ENCODE data around the gene EXOC4.

EXOC4 gene

DNA sequence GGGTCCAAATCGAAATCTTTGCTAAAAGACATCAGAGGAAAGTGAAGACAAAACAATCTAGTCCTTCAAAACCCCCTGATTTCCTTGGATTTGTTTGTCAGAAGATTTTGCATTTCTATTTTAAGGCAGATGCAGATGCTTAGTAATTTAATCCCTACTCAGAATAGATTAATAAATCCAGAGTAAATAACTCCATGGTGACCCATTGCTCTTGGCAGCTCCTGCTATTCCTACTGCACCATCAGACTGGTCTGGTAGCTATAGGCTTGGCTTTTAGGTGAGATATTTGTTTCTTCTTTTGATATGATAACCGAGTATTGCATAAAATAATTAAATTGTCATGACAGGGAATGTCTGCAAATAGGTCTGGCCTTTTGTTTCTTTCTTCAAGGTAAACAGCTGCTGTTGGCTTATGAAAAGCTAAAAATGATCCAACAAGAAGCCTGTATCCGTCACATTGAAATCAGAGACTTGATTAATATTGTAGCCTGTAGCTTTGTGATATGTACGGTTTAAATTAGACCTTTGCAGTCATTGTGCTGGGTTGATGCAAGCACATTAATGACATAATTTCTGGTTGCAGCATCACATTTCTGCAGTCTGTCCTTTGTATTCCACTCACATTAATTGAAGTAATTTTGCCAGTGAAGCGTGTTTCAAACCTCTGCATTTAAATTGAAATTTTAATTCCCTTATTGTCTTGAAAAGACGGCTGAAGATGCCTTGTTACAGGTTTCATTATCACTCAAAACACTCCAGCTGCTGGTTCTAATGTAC is 40.7 kb downstream of the EXOC4 start:
- Histone ChIP-seq H3K79me2 (ENCODE audit: control insufficient read depth, insufficient read depth, low read length, unreplicated experiment) (peaks cover 7% of the 10 kb centered on the region), H3K27ac (ENCODE audit: low read depth, low read length) (no peak overlapping the region), H2AFZ (ENCODE audit: low read length, unreplicated experiment) (no peak overlapping the region), H3K4me3 (ENCODE audit: low read depth, low read length) (no peak overlapping the region), H3K36me3 (ENCODE audit: insufficient read depth, low read length) (0 out of 2 replicates have a peak, but pooled peaks cover 4% of the 10 kb centered on the region), H3K4me1 (ENCODE audit: control insufficient read depth, insufficient read depth, low read length, unreplicated experiment) (peaks cover 13% of the 10 kb centered on the region), H3K27me3 (ENCODE audit: insufficient read depth, low read length) (no peaks in the 10 kb centered on the region)

- no peak overlapping the region for H2AFZ ChIP-seq (ENCODE audit: low read length, unreplicated experiment)
- peaks cover 13% of the 10 kb centered on the region for H3K4me1 ChIP-seq (ENCODE audit: control insufficient read depth, insufficient read depth, low read length, unreplicated experiment)
- no peaks in the 10 kb centered on the region for H3K36me3 ChIP-seq (ENCODE audit: insufficient read depth, low read length)
- no peaks in the 10 kb centered on the region for H3K27me3 ChIP-seq (ENCODE audit: insufficient read depth, low read length)
- no peak overlapping the region for H3K4me3 ChIP-seq (ENCODE audit: low read depth, low read length)
- peaks cover 7% of the 10 kb centered on the region for H3K79me2 ChIP-seq (ENCODE audit: control insufficient read depth, insufficient read depth, low read length, unreplicated experiment)
- H3K27ac ChIP-seq (ENCODE audit: low read depth, low read length) = no peak overlapping the region
Observed at GRCh38 chr7:133294234-133294633, 41.4 kb downstream of the EXOC4 start.

GRCh38 chr7:133295484-133295883 is 42.6 kb downstream of the EXOC4 start:
- Histone ChIP-seq H3K36me3 (ENCODE audit: insufficient read depth, low read length) (no peaks in the 10 kb centered on the region), H3K27me3 (ENCODE audit: insufficient read depth, low read length) (no peaks in the 10 kb centered on the region), H3K4me1 (ENCODE audit: control insufficient read depth, insufficient read depth, low read length, unreplicated experiment) (peaks cover 4% of the 10 kb centered on the region), H3K79me2 (ENCODE audit: control insufficient read depth, insufficient read depth, low read length, unreplicated experiment) (peaks cover 13% of the 10 kb centered on the region), H3K27ac (ENCODE audit: low read depth, low read length) (no peak overlapping the region), H3K4me3 (ENCODE audit: low read depth, low read length) (no peak overlapping the region), H2AFZ (ENCODE audit: low read length, unreplicated experiment) (no peak overlapping the region)

- Histone ChIP-seq H3K79me2 (ENCODE audit: control insufficient read depth, insufficient read depth, low read length, unreplicated experiment) (peaks cover 13% of the 10 kb centered on the region), H2AFZ (ENCODE audit: low read length, unreplicated experiment) (no peak overlapping the region), H3K36me3 (ENCODE audit: insufficient read depth, low read length) (no peaks in the 10 kb centered on the region), H3K27me3 (ENCODE audit: insufficient read depth, low read length) (no peaks in the 10 kb centered on the region), H3K27ac (ENCODE audit: low read depth, low read length) (no peak overlapping the region), H3K4me1 (ENCODE audit: control insufficient read depth, insufficient read depth, low read length, unreplicated experiment) (peaks cover 5% of the 10 kb centered on the region), H3K4me3 (ENCODE audit: low read depth, low read length) (no peak overlapping the region)
Observed at GRCh38 chr7:133297093-133297492, 44.2 kb downstream of the EXOC4 start.

DNA sequence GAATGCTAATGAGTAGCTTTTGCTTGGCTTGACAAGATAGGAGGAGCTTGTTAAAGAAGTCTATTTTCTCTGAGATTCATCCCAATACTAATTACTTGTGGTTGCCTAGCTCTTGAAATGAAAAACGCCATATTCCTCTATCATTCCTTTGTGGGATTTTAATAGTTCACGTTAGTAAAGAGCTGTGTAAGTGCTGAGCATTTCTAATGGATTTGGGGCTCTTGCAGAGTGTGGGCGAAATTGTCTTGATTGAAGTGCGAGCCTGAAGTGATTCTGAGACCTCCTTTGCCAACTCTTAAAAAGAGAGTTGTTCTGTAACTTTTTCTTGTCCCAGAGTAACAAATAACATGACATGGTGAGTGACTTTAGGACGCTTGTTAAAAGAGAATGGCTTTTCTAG is 45.2 kb downstream of the EXOC4 start:
- peaks cover 5% of the 10 kb centered on the region for H3K4me1 ChIP-seq (ENCODE audit: control insufficient read depth, insufficient read depth, low read length, unreplicated experiment)
- peaks cover 13% of the 10 kb centered on the region for H3K79me2 ChIP-seq (ENCODE audit: control insufficient read depth, insufficient read depth, low read length, unreplicated experiment)
- no peak overlapping the region for H2AFZ ChIP-seq (ENCODE audit: low read length, unreplicated experiment)

DNA sequence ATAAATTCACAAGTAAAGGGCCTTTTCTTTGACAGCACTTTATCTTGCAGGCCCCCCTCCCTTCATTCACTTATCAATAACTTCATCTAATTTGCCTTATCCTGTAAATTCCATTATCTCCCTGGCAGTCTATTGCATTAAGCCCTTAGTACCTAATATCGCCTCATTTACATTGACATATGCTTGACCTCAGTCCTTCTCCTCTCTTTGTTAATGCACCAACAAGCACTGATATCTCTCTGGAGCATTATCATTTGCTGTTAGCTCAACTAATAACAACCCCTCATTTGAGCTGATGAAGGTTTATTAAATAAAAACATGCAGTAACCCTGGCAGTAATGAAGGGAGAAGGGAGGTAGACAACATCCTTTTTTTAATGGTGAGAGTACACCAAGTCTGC is 46.8 kb downstream of the EXOC4 start:
- Histone ChIP-seq H3K27me3 (ENCODE audit: insufficient read depth, low read length) (no peaks in the 10 kb centered on the region), H3K4me1 (ENCODE audit: control insufficient read depth, insufficient read depth, low read length, unreplicated experiment) (peaks cover 5% of the 10 kb centered on the region), H3K36me3 (ENCODE audit: insufficient read depth, low read length) (no peaks in the 10 kb centered on the region), H3K27ac (ENCODE audit: low read depth, low read length) (no peak overlapping the region), H3K4me3 (ENCODE audit: low read depth, low read length) (no peak overlapping the region), H2AFZ (ENCODE audit: low read length, unreplicated experiment) (no peak overlapping the region), H3K79me2 (ENCODE audit: control insufficient read depth, insufficient read depth, low read length, unreplicated experiment) (peaks cover 13% of the 10 kb centered on the region)

More for the DNA sequence above, 45.2 kb downstream of the EXOC4 start:
- Histone ChIP-seq H3K27ac (ENCODE audit: low read depth, low read length) (no peak overlapping the region), H3K4me3 (ENCODE audit: low read depth, low read length) (no peak overlapping the region), H3K27me3 (ENCODE audit: insufficient read depth, low read length) (no peaks in the 10 kb centered on the region), H3K36me3 (ENCODE audit: insufficient read depth, low read length) (no peaks in the 10 kb centered on the region)

- H3K79me2 ChIP-seq (ENCODE audit: control insufficient read depth, insufficient read depth, low read length, unreplicated experiment) = peaks cover 13% of the 10 kb centered on the region
- H3K4me3 ChIP-seq (ENCODE audit: low read depth, low read length) = no peak overlapping the region
- no peak overlapping the region for H3K27ac ChIP-seq (ENCODE audit: low read depth, low read length)
- peaks cover 5% of the 10 kb centered on the region for H3K4me1 ChIP-seq (ENCODE audit: control insufficient read depth, insufficient read depth, low read length, unreplicated experiment)
- no peaks in the 10 kb centered on the region for H3K27me3 ChIP-seq (ENCODE audit: insufficient read depth, low read length)
- H2AFZ ChIP-seq (ENCODE audit: low read length, unreplicated experiment) = no peak overlapping the region
- H3K36me3 ChIP-seq (ENCODE audit: insufficient read depth, low read length) = no peaks in the 10 kb centered on the region
Observed at GRCh38 chr7:133300088-133300487, 47.2 kb downstream of the EXOC4 start.

DNA sequence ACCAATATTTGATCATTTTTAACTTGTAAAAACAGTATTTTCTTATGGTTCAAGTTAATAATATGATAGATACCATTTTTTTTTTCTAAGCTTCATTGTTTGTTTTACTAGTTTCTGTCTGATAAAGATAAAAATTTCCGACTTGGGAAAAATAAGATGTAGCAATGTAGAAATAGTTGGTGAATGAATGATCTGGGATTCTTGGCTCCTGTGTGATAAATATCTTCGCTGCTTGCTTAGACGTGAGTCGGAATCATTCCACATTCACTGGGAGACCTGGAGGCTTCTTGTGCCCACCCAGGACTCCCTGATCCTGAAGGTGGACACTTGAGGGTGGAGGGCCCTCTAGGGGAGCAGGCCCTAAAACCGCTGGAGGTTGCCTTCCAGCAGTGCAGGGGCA is 47.9 kb downstream of the EXOC4 start:
- Histone ChIP-seq H3K4me3 (ENCODE audit: low read depth, low read length) (no peak overlapping the region), H3K36me3 (ENCODE audit: insufficient read depth, low read length) (peaks cover 7% of the 10 kb centered on the region; the same call in 1 of the 2 replicates), H3K27me3 (ENCODE audit: insufficient read depth, low read length) (no peaks in the 10 kb centered on the region), H3K4me1 (ENCODE audit: control insufficient read depth, insufficient read depth, low read length, unreplicated experiment) (peaks cover 5% of the 10 kb centered on the region), H3K79me2 (ENCODE audit: control insufficient read depth, insufficient read depth, low read length, unreplicated experiment) (peaks cover 13% of the 10 kb centered on the region), H2AFZ (ENCODE audit: low read length, unreplicated experiment) (no peak overlapping the region), H3K27ac (ENCODE audit: low read depth, low read length) (no peak overlapping the region)

- no peaks in the 10 kb centered on the region for H3K27me3 ChIP-seq (ENCODE audit: insufficient read depth, low read length)
- no peak overlapping the region for H3K4me3 ChIP-seq (ENCODE audit: low read depth, low read length)
- peaks cover 5% of the 10 kb centered on the region for H3K4me1 ChIP-seq (ENCODE audit: control insufficient read depth, insufficient read depth, low read length, unreplicated experiment)
- H3K79me2 ChIP-seq (ENCODE audit: control insufficient read depth, insufficient read depth, low read length, unreplicated experiment) = peaks cover 13% of the 10 kb centered on the region
- no peak overlapping the region for H3K27ac ChIP-seq (ENCODE audit: low read depth, low read length)
- H3K36me3 ChIP-seq (ENCODE audit: insufficient read depth, low read length) = peaks cover 12% of the 10 kb centered on the region
- H2AFZ ChIP-seq (ENCODE audit: low read length, unreplicated experiment) = no peak overlapping the region
Observed at GRCh38 chr7:133301444-133301843, 48.6 kb downstream of the EXOC4 start.

- no peak overlapping the region for H3K27ac ChIP-seq (ENCODE audit: low read depth, low read length)
Observed at GRCh38 chr7:133303372-133303771, 50.5 kb downstream of the EXOC4 start.

DNA sequence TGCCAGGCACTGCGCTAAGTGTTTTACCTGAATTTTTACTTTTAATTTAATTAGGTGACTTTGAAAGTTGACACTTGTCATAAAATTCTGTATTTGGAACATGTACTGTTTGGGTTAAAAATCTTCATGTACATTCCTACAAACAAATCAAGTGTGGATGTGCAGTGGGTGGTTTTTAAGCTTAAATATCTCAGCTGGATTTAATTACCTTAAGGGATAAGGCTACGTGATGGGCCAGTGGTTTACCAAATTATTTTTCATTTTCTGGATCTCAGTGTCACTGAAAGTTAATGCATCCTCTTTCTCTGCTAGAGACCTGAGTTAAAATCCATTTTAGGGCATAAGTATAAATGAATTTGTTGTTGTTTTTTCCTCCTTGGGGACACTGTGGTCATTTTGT is 51.1 kb downstream of the EXOC4 start:
- no peaks in the 10 kb centered on the region for H3K27me3 ChIP-seq (ENCODE audit: insufficient read depth, low read length)
- no peak overlapping the region for H2AFZ ChIP-seq (ENCODE audit: low read length, unreplicated experiment)
- no peak overlapping the region for H3K27ac ChIP-seq (ENCODE audit: low read depth, low read length)
- H3K4me3 ChIP-seq (ENCODE audit: low read depth, low read length) = no peak overlapping the region
- H3K79me2 ChIP-seq (ENCODE audit: control insufficient read depth, insufficient read depth, low read length, unreplicated experiment) = peaks cover 6% of the 10 kb centered on the region
- peaks cover 27% of the 10 kb centered on the region for H3K36me3 ChIP-seq (ENCODE audit: insufficient read depth, low read length)
- H3K4me1 ChIP-seq (ENCODE audit: control insufficient read depth, insufficient read depth, low read length, unreplicated experiment) = peaks cover 5% of the 10 kb centered on the region

More at GRCh38 chr7:133303372-133303771, 50.5 kb downstream of the EXOC4 start:
- Histone ChIP-seq H2AFZ (ENCODE audit: low read length, unreplicated experiment) (no peak overlapping the region), H3K4me1 (ENCODE audit: control insufficient read depth, insufficient read depth, low read length, unreplicated experiment) (peaks cover 5% of the 10 kb centered on the region), H3K4me3 (ENCODE audit: low read depth, low read length) (no peak overlapping the region), H3K27me3 (ENCODE audit: insufficient read depth, low read length) (no peaks in the 10 kb centered on the region), H3K79me2 (ENCODE audit: control insufficient read depth, insufficient read depth, low read length, unreplicated experiment) (peaks cover 6% of the 10 kb centered on the region), H3K36me3 (ENCODE audit: insufficient read depth, low read length) (peaks cover 27% of the 10 kb centered on the region)

Data from ACC112 (cell line).